K562 treated with DMSO at 1 percent for 12 hours (cell line): ENCODE measurements around the gene MYCL. TPM values are rescaled to one million over a fixed set of nuclear protein-coding genes. Genes with fewer than 3 reads are reported as not detected.

Experiments
- total RNA-seq: library from RNA; unstranded; fragments of 300-600 nt; gene quantifications from 2 replicates; pipeline ENCODE4 v1.2.3, GENCODE V29; 2022; ENCODE audit not compliant: insufficient read depth

MYCL gene, protein sequence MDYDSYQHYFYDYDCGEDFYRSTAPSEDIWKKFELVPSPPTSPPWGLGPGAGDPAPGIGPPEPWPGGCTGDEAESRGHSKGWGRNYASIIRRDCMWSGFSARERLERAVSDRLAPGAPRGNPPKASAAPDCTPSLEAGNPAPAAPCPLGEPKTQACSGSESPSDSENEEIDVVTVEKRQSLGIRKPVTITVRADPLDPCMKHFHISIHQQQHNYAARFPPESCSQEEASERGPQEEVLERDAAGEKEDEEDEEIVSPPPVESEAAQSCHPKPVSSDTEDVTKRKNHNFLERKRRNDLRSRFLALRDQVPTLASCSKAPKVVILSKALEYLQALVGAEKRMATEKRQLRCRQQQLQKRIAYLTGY
- 10.6 and 20.4 TPM in 2 replicates for total RNA-seq

DNA sequence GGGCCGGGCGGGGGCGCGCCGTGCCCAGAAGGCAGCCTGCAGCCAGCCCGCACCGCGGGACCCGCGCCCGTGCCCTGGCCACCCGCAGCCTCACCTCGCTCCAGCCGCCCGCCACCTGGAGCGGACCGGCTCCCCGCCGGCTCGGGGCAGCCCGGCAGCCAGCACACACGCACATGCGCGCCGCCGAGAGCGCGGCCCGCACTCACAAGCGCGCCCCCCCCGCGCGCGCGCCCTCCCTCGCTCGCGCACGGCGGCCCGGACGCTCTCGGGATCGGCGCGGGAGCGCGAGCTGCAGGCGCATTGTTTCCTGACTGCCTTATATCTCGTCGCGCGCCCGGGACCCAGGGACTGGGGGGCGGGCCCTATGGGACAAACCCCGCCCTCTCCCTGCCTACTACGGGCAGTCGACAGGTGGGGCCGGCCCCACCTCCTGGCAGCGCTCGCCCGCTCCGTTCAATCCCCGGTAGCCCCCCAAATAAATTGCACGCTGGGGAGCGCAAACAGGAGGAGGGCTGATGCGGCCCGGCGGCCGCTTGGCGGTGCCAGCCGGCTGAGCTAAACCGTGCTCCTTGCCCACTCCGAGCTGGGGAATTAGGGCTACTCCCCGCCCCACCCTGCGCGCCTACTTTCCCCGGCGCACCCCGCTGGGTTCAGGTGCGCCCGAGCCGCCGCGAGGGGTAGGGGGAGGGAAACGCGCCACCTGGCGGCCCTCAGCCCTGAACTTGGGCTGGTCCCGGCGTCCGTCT, at the start of gene MYCL:
TSS of gene MYCL (minus strand) at position 204 of the 746 bp plus-strand sequence. CDS start 483 bp downstream, outside the sequence.

Other genes with a start within 250 kb of the MYCL start
- not detected in 2 replicates for gene NT5C1A, start 229.8 kb downstream of the MYCL start, total RNA-seq
- gene HPCAL4, start 210.5 kb downstream of the MYCL start, total RNA-seq = not detected in 2 replicates
- gene PPIE, start 163.0 kb downstream of the MYCL start, total RNA-seq = 115 and 122 TPM in 2 replicates
- gene OXCT2, start 130.6 kb downstream of the MYCL start, total RNA-seq = 0.63 and 2.0 TPM in 2 replicates
- 0.41 and 1.7 TPM in 2 replicates for gene BMP8B, start 113.1 kb downstream of the MYCL start, total RNA-seq
- gene TRIT1, start 18.4 kb downstream of the MYCL start, total RNA-seq = 21.1 and 36.2 TPM in 2 replicates
- gene MFSD2A, start 53.2 kb upstream of the MYCL start, total RNA-seq = not detected in 2 replicates
- gene CAP1, start 138.8 kb upstream of the MYCL start, total RNA-seq = 168 and 370 TPM in 2 replicates
- gene PPT1, start 195.3 kb upstream of the MYCL start, total RNA-seq = 91.6 and 161 TPM in 2 replicates